Testis (tissue), 2 donors: ENCODE measurements around the gene LENG8.

ENCODE experiments used
- CTCF ChIP-seq, 3 experiments: fragments of 450-650 bp in 2 of 3; fragments of 200-600 bp in 1 of 3; sonication (generic) in 1 of 3; IDR thresholded peaks; one replicate each; pipeline ENCODE4 v1.5.1; 2016 to 2019; ENCODE audit warnings: antibody characterized with exemption in 3 of 3, mild to moderate bottlenecking in 2 of 3, moderate library complexity in 1 of 3
- POLR2A ChIP-seq: fragments of 450-650 bp; IDR thresholded peaks from one replicate; pipeline ENCODE4 v1.6.1; 2017; ENCODE audit warnings: antibody characterized with exemption, mild to moderate bottlenecking, moderate library complexity

GRCh38 chr19:54470991-54471782, 22.2 kb downstream of the LENG8 start:
- TF ChIP-seq CTCF (IDR thresholded peaks at IDR 0.05) (no peak), POLR2A (no peak)
